ENCODE measurements around the gene STAG3. TPM values are rescaled to one million over a fixed set of nuclear protein-coding genes. Genes with fewer than 3 reads are reported as not detected.
"Not testable (repeated sequence)": the region's sequence is repeated elsewhere in the genome, so short reads cannot be mapped to it uniquely, and the experiment has no call there.

STAG3 gene
- total RNA-seq, 3 donors from 2014 or later, result 2.4 to 6.4 (median 2.8) TPM

- intact Hi-C loops (cut with DNase I, micrococcal nuclease), result no loop called here
- DNase-seq, result peak in 2 of 3 donors; percentile 41 to 61
- no peak for TF ChIP-seq CTCF (IDR thresholded peaks at IDR 0.05)
- no peaks in the 10 kb centered on the region for H3K4me1 ChIP-seq (ENCODE audit: low read depth)
- no peaks in the 10 kb centered on the region for H3K9me3 ChIP-seq
- no peaks in the 10 kb centered on the region for H3K36me3 ChIP-seq (ENCODE audit: low read depth)
- ATAC-seq, result no peak
- H3K4me3 ChIP-seq, result no peak overlapping the region
Observed at GRCh38 chr7:100220586-100221230, 43.0 kb downstream of the STAG3 start.

DNA sequence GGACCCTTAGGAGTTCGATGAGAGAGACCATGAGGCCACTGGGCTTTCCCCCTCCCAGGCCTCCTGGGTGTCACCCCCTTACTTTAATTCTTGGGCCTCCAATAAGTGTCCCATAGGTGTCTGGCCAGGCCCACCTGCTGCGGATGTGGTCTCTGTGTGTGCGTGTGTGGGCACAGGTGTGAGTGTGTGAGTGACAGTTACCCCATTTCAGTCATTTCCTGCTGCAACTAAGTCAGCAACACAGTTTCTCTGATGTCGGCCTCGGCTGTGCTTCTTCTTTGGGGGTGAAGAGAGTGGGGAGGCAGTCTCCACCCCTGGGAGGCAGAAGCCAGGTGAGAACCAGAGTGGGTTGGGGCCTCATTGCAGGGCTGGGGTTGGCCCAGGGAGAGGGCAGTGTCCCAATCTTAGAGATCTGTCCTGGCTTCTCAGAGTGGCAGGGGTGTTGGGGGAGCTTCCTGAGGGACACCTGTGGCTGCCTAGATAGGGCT, 43.6 kb downstream of the STAG3 start:
- H3K4me1 ChIP-seq (ENCODE audit: low read depth), result no peaks in the 10 kb centered on the region
- intact Hi-C loops (cut with DNase I, micrococcal nuclease), result no loop called here
- ATAC-seq (peak; percentile 66), DNase-seq (peak; percentile 40 to 83 (median 55))
- H3K36me3 ChIP-seq (ENCODE audit: low read depth), result no peaks in the 10 kb centered on the region
- H3K4me3 ChIP-seq, result no peak overlapping the region
- TF ChIP-seq CTCF (IDR thresholded peaks at IDR 0.05), result no peak
- no peaks in the 10 kb centered on the region for H3K9me3 ChIP-seq

GRCh38 chr7:100221767-100222444, 44.2 kb downstream of the STAG3 start:
- intact Hi-C loops (cut with DNase I, micrococcal nuclease), result no loop called here
- no peak for DNase-seq
- Histone ChIP-seq H3K36me3 (ENCODE audit: low read depth) (no peaks in the 10 kb centered on the region), H3K4me1 (ENCODE audit: low read depth) (no peaks in the 10 kb centered on the region), H3K9me3 (no peaks in the 10 kb centered on the region), H3K4me3 (no peak overlapping the region)
- ATAC-seq, result no peak
- TF ChIP-seq CTCF (IDR thresholded peaks at IDR 0.05), result no peak

- Histone ChIP-seq H3K9me3 (no peaks in the 10 kb centered on the region), H3K4me3 (no peak overlapping the region), H3K4me1 (ENCODE audit: low read depth) (no peaks in the 10 kb centered on the region), H3K36me3 (ENCODE audit: low read depth) (no peaks in the 10 kb centered on the region)
- ATAC-seq (no peak), DNase-seq (no peak)
- intact Hi-C loops (cut with DNase I, micrococcal nuclease), result no loop called here
- no peak for TF ChIP-seq CTCF (IDR thresholded peaks at IDR 0.05)
Observed at GRCh38 chr7:100222445-100223132, 44.9 kb downstream of the STAG3 start.

GRCh38 chr7:100223376-100223927, 45.7 kb downstream of the STAG3 start:
- H3K36me3 ChIP-seq (ENCODE audit: low read depth); H3K4me3 ChIP-seq; ATAC-seq; H3K9me3 ChIP-seq; intact Hi-C loops (cut with DNase I, micrococcal nuclease); DNase-seq; H3K4me1 ChIP-seq (ENCODE audit: low read depth): not testable (repeated sequence)

DNA sequence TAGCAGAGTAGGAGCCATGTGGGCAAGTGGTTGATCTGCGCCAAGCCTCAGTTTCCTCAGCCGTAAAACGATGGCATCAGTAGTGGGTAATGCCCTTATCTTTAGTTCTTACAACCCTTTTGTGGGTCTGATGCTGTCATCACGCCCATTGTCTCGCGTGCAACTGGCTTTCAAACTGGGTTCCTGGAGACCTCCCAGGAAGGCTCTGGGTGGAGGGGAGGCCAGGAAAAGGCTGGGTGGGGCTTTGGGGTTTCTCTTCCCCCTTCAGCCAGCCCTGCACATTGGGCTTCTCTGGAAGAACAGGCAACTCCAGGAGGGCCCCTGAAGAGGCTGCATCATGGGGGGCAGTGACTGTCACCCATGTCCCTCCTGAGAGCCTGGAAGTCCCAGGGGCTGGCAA, 47.2 kb downstream of the STAG3 start:
- ATAC-seq; H3K4me3 ChIP-seq; H3K4me1 ChIP-seq (ENCODE audit: low read depth); intact Hi-C loops (cut with DNase I, micrococcal nuclease); DNase-seq; H3K9me3 ChIP-seq; H3K36me3 ChIP-seq (ENCODE audit: low read depth): not testable (repeated sequence)

DNA sequence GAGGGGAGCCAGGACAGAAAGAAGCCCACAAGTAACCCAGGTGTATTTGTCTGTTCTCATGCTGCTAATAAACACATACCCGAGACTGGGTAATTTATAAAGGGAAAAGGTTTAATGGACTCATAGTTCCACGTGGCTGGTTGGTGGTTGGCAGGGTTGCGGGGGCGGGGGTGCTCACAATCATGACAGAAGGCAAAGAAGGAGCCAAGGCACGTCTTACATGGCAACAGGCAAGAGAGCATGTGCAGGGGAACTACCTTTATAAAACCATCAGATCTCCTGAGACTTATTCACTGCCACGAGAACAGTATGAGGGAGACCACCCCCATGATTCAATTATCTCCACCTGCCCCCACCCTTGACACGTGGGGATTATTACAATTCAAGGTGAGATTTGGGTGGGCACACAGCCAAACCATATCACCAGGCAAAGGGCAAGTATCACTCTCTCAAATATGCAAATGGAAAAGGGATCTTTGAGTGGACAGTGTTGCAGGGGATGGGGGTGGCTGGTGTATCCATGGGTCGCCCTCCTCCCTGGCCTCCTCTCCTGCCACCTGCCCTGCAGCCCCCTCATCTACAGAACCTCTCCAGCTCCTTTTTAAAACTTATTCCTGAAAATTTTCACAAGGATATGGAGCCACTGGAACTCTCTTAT, 57.1 kb downstream of the STAG3 start:
- H3K9me3 ChIP-seq; H3K4me1 ChIP-seq (ENCODE audit: low read depth); DNase-seq; ATAC-seq; H3K36me3 ChIP-seq (ENCODE audit: low read depth); H3K4me3 ChIP-seq; intact Hi-C loops (cut with DNase I, micrococcal nuclease): not testable (repeated sequence)

DNA sequence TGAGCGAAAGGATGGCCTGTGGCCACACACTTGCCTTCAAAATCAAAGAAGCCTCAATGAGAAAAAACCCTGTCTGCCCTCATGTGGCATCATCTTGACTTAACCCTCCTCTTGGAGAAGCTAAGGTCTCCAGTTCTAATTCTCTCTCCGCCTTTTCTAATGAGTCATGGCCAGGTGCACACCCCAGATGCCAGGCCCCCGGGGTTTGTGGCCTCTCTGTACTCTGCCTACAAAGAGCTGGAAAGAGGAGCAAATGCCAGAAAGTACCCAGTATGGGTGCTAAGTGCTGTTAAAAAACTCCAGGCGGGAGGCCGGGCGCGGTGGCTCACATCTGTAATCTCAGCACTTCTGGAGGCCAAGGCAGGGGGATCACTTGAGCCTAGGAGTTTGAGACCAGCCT, 62.3 kb downstream of the STAG3 start:
- intact Hi-C loops (cut with DNase I, micrococcal nuclease); H3K4me3 ChIP-seq; ATAC-seq; H3K4me1 ChIP-seq (ENCODE audit: low read depth); H3K9me3 ChIP-seq; H3K36me3 ChIP-seq (ENCODE audit: low read depth); DNase-seq: not testable (repeated sequence)

GRCh38 chr7:100243385-100243784, 65.7 kb downstream of the STAG3 start:
- H3K4me1 ChIP-seq (ENCODE audit: low read depth); DNase-seq; H3K9me3 ChIP-seq; H3K36me3 ChIP-seq (ENCODE audit: low read depth); H3K4me3 ChIP-seq; intact Hi-C loops (cut with DNase I, micrococcal nuclease): not testable (repeated sequence)
- ATAC-seq, result peak; percentile 51

Data from mucosa of descending colon (tissue), 3 donors.